GM23338 (cell line): Measurements from ENCODE around the gene RIMS1.

ENCODE experiments used
- CREB1 ChIP-seq: fragments of 250-450 bp; sonication (Bioruptor Pico); IDR thresholded peaks from 2 replicates; pipeline ENCODE4 v1.5.0; 2020; ENCODE audit warnings: low read depth, mild to moderate bottlenecking, moderate library complexity
- EZH2 ChIP-seq: fragments of 200-600 bp; sonication (generic); IDR thresholded peaks from one replicate; pipeline ENCODE4 v1.8.0; 2017; ENCODE audit warnings: antibody characterized with exemption, mild to moderate bottlenecking, low read depth; ENCODE audit not compliant: unreplicated experiment
- EZH2phosphoT487 ChIP-seq: fragments of 200-600 bp; sonication (generic); IDR thresholded peaks from one replicate; pipeline ENCODE4 v1.8.1; 2018; ENCODE audit warnings: antibody characterized with exemption; ENCODE audit not compliant: unreplicated experiment
- JUNB ChIP-seq: IDR thresholded peaks from one replicate; pipeline ENCODE4 v1.6.1; 2016; ENCODE audit warnings: antibody characterized with exemption; ENCODE audit not compliant: unreplicated experiment
- POLR2AphosphoS5 ChIP-seq: IDR thresholded peaks from 2 replicates; pipeline ENCODE4 v1.6.1; 2016; ENCODE audit warnings: antibody characterized with exemption, low read depth
- ZNF331 ChIP-seq: fragments of 250-450 bp; sonication (Bioruptor Pico); IDR thresholded peaks from 2 replicates; pipeline ENCODE4 v1.5.0; 2020; ENCODE audit warnings: low read depth, mild to moderate bottlenecking, moderate library complexity
- TF ChIP-seq, protein P1 (sequence below), 2 experiments: fragments of 200-600 bp in 1 of 2; sonication (generic) in 1 of 2; conservative IDR thresholded peaks; 2 replicates each; pipeline versions ENCODE4 v1.5.1 to v1.6.1; 2016 to 2017; ENCODE audit warnings: antibody characterized with exemption in 2 of 2, low read depth in 2 of 2, mild to moderate bottlenecking in 2 of 2, moderate library complexity in 1 of 2
- TF ChIP-seq, protein P2 (sequence below): IDR thresholded peaks from one replicate; pipeline ENCODE4 v1.6.1; 2018; ENCODE audit warnings: antibody characterized with exemption; ENCODE audit not compliant: unreplicated experiment
- TF ChIP-seq, protein P3 (sequence below): fragments of 250-450 bp; sonication (Bioruptor Pico); IDR thresholded peaks from 2 replicates; pipeline ENCODE4 v1.5.0; 2020; ENCODE audit warnings: mild to moderate bottlenecking, moderate library complexity

DNA sequence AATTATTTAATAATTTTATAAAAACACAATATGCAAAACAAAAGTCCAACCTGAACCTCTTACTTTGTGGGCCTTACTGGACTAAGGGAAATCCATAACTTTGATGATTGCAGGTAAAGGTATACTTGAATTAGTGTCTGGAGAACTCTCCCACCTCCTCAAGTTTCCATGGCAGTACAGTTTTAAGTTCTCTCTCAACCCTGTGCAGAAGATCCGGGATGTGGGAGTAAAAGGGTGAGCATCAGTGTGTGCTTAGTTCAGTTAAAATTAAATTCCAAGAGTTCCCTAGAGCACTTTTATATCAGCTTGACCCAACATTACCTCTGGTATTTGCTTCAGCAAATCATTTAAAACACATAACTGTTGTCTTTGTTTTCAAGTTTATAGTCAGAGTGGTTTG is 47.5 kb downstream of the RIMS1 start:
- TF ChIP-seq, protein P1, sequence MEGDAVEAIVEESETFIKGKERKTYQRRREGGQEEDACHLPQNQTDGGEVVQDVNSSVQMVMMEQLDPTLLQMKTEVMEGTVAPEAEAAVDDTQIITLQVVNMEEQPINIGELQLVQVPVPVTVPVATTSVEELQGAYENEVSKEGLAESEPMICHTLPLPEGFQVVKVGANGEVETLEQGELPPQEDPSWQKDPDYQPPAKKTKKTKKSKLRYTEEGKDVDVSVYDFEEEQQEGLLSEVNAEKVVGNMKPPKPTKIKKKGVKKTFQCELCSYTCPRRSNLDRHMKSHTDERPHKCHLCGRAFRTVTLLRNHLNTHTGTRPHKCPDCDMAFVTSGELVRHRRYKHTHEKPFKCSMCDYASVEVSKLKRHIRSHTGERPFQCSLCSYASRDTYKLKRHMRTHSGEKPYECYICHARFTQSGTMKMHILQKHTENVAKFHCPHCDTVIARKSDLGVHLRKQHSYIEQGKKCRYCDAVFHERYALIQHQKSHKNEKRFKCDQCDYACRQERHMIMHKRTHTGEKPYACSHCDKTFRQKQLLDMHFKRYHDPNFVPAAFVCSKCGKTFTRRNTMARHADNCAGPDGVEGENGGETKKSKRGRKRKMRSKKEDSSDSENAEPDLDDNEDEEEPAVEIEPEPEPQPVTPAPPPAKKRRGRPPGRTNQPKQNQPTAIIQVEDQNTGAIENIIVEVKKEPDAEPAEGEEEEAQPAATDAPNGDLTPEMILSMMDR (conservative IDR thresholded peaks at IDR 0.05; ENCODE audit: low read depth in 2 of 2) = no peak
- no peak for TF ChIP-seq EZH2
- no peak for TF ChIP-seq POLR2AphosphoS5
- TF ChIP-seq, protein P2, sequence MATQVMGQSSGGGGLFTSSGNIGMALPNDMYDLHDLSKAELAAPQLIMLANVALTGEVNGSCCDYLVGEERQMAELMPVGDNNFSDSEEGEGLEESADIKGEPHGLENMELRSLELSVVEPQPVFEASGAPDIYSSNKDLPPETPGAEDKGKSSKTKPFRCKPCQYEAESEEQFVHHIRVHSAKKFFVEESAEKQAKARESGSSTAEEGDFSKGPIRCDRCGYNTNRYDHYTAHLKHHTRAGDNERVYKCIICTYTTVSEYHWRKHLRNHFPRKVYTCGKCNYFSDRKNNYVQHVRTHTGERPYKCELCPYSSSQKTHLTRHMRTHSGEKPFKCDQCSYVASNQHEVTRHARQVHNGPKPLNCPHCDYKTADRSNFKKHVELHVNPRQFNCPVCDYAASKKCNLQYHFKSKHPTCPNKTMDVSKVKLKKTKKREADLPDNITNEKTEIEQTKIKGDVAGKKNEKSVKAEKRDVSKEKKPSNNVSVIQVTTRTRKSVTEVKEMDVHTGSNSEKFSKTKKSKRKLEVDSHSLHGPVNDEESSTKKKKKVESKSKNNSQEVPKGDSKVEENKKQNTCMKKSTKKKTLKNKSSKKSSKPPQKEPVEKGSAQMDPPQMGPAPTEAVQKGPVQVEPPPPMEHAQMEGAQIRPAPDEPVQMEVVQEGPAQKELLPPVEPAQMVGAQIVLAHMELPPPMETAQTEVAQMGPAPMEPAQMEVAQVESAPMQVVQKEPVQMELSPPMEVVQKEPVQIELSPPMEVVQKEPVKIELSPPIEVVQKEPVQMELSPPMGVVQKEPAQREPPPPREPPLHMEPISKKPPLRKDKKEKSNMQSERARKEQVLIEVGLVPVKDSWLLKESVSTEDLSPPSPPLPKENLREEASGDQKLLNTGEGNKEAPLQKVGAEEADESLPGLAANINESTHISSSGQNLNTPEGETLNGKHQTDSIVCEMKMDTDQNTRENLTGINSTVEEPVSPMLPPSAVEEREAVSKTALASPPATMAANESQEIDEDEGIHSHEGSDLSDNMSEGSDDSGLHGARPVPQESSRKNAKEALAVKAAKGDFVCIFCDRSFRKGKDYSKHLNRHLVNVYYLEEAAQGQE = no peak
- TF ChIP-seq JUNB = no peak
- no peak for TF ChIP-seq EZH2phosphoT487
- no peak for TF ChIP-seq ZNF331
- no peak for TF ChIP-seq CREB1 (CRISPR knock-in tag)
- TF ChIP-seq, protein P3, sequence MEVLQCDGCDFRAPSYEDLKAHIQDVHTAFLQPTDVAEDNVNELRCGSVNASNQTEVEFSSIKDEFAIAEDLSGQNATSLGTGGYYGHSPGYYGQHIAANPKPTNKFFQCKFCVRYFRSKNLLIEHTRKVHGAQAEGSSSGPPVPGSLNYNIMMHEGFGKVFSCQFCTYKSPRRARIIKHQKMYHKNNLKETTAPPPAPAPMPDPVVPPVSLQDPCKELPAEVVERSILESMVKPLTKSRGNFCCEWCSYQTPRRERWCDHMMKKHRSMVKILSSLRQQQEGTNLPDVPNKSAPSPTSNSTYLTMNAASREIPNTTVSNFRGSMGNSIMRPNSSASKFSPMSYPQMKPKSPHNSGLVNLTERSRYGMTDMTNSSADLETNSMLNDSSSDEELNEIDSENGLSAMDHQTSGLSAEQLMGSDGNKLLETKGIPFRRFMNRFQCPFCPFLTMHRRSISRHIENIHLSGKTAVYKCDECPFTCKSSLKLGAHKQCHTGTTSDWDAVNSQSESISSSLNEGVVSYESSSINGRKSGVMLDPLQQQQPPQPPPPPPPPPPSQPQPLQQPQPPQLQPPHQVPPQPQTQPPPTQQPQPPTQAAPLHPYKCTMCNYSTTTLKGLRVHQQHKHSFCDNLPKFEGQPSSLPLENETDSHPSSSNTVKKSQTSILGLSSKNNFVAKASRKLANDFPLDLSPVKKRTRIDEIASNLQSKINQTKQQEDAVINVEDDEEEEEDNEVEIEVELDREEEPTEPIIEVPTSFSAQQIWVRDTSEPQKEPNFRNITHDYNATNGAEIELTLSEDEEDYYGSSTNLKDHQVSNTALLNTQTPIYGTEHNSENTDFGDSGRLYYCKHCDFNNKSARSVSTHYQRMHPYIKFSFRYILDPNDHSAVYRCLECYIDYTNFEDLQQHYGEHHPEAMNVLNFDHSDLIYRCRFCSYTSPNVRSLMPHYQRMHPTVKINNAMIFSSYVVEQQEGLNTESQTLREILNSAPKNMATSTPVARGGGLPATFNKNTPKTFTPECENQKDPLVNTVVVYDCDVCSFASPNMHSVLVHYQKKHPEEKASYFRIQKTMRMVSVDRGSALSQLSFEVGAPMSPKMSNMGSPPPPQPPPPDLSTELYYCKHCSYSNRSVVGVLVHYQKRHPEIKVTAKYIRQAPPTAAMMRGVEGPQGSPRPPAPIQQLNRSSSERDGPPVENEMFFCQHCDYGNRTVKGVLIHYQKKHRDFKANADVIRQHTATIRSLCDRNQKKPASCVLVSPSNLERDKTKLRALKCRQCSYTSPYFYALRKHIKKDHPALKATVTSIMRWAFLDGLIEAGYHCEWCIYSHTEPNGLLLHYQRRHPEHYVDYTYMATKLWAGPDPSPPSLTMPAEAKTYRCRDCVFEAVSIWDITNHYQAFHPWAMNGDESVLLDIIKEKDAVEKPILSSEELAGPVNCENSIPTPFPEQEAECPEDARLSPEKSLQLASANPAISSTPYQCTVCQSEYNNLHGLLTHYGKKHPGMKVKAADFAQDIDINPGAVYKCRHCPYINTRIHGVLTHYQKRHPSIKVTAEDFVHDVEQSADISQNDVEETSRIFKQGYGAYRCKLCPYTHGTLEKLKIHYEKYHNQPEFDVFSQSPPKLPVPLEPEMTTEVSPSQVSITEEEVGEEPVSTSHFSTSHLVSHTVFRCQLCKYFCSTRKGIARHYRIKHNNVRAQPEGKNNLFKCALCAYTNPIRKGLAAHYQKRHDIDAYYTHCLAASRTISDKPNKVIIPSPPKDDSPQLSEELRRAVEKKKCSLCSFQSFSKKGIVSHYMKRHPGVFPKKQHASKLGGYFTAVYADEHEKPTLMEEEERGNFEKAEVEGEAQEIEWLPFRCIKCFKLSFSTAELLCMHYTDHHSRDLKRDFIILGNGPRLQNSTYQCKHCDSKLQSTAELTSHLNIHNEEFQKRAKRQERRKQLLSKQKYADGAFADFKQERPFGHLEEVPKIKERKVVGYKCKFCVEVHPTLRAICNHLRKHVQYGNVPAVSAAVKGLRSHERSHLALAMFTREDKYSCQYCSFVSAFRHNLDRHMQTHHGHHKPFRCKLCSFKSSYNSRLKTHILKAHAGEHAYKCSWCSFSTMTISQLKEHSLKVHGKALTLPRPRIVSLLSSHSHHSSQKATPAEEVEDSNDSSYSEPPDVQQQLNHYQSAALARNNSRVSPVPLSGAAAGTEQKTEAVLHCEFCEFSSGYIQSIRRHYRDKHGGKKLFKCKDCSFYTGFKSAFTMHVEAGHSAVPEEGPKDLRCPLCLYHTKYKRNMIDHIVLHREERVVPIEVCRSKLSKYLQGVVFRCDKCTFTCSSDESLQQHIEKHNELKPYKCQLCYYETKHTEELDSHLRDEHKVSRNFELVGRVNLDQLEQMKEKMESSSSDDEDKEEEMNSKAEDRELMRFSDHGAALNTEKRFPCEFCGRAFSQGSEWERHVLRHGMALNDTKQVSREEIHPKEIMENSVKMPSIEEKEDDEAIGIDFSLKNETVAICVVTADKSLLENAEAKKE (CRISPR knock-in tag) = no peak
